Gastroesophageal sphincter (tissue), 4 donors: ENCODE results near the gene CUBN. TPM values are rescaled to one million over a fixed set of nuclear protein-coding genes. Genes with fewer than 3 reads are reported as not detected.

Experiments used
- ATAC-seq: fragments of 150-250 bp; one replicate; pipeline ENCODE4 v1.9.1; 2016; ENCODE audit warnings: mild to moderate bottlenecking, moderate library complexity
- H3K27ac ChIP-seq, 4 donors: fragments of 200-600 bp; sonication (generic) in 3 of 4; 1 replicate in 3 of 4; 2 replicates in 1 of 4; pipeline ENCODE4 v1.5.1; 2016 to 2019
- H3K27me3 ChIP-seq: fragments of 200-600 bp; sonication (generic); one replicate; pipeline ENCODE4 v1.5.1; 2019
- H3K36me3 ChIP-seq, 2 donors: fragments of 200-600 bp; sonication (generic); one replicate each; pipeline ENCODE4 v1.5.1; 2019; ENCODE audit warnings: control low read depth in 1 of 2
- H3K4me1 ChIP-seq, 3 donors: fragments of 200-600 bp; sonication (generic); 1 replicate in 2 of 3; 2 replicates in 1 of 3; pipeline ENCODE4 v1.5.1; 2016 to 2019; ENCODE audit warnings: control low read depth in 2 of 3
- H3K4me3 ChIP-seq, 2 donors: fragments of 200-600 bp; sonication (generic); one replicate each; pipeline ENCODE4 v1.5.1; 2019; ENCODE audit warnings: mild to moderate bottlenecking in 1 of 2, moderate library complexity in 1 of 2
- H3K9me3 ChIP-seq, 3 donors: fragments of 200-600 bp; sonication (generic); one replicate each; pipeline ENCODE4 v1.5.1; 2017 to 2019; ENCODE audit warnings: control low read depth in 2 of 3
- CTCF ChIP-seq, 4 experiments: fragments of 200-600 bp in 2 of 4; fragments of 450-650 bp in 2 of 4; sonication (generic) in 1 of 4; IDR thresholded peaks; one replicate each; pipeline ENCODE4 v1.5.1; 2017 to 2019; ENCODE audit warnings: antibody characterized with exemption in 4 of 4, mild to moderate bottlenecking in 2 of 4, moderate library complexity in 2 of 4
- EP300 ChIP-seq: sonication (generic); formaldehyde crosslinking; IDR thresholded peaks from one replicate; pipeline ENCODE4 v1.6.1; 2017; ENCODE audit warnings: antibody characterized with exemption, mild to moderate bottlenecking
- POLR2A ChIP-seq, 2 donors: fragments of 450-650 bp; IDR thresholded peaks; one replicate each; pipeline ENCODE4 v1.6.1; 2017; ENCODE audit warnings: antibody characterized with exemption in 2 of 2, mild to moderate bottlenecking in 2 of 2, moderate library complexity in 1 of 2
- POLR2AphosphoS5 ChIP-seq: sonication (generic); formaldehyde crosslinking; IDR thresholded peaks from one replicate; pipeline ENCODE4 v1.6.1; 2017; ENCODE audit warnings: antibody characterized with exemption
- WGBS, 2 donors: methylation state at CpG; one replicate each; pipeline ENCODE4 v1.1.5; 2018; ENCODE audit warnings: low coverage in 1 of 2; 5-methylcytosine and 5-hydroxymethylcytosine counted together
- total RNA-seq, 4 donors: library from RNA; depleted of rRNA; stranded (reverse); fragments of >200 nt; gene quantifications; one replicate each; pipeline ENCODE4 v1.1.0, GENCODE V29; 2016

The CUBN gene
- total RNA-seq, 4 donors from 2014 or later: 0.37 to 2.8 (median 1.6) TPM

GRCh38 chr10:17085011-17085725, 44.4 kb downstream of the CUBN start:
- H3K27ac ChIP-seq: no peak overlapping the region
- H3K4me1 ChIP-seq: peaks cover 0 to 6% (median 0%) of the 10 kb centered on the region in 3 donors
- no peak overlapping the region for H3K4me3 ChIP-seq
- 28 to 47% methylated on average over 3 to 4 of the region's 4 CpGs for WGBS, 2 donors
- no peaks in the 10 kb centered on the region for H3K36me3 ChIP-seq
- ATAC-seq: no peak
- H3K9me3 ChIP-seq: no peaks in the 10 kb centered on the region
- H3K27me3 ChIP-seq: no peaks in the 10 kb centered on the region
- TF ChIP-seq POLR2AphosphoS5: no peak
- no peak for TF ChIP-seq POLR2A (IDR thresholded peaks at IDR 0.05)
- TF ChIP-seq CTCF (IDR thresholded peaks at IDR 0.05): no peak
- TF ChIP-seq EP300: no peak

DNA sequence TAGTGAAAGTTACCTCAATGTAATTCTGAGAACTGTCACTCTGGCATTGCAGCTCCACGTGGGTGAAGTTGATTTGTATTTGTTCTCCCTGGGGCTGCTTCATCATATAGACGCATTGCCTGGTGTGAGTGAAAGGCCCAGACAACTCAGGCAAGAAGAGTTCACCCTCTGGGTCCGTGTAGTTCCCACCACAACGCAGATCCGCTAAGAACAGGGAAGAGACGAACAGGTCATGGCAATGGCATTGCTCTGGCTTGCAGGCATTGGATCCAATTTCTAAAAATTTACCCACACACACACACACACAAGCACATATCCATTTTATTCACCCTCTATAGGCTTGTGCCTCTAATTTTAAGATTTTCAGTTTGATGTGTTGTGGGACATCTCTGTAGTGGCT, 45.4 kb downstream of the CUBN start:
- no peak for TF ChIP-seq EP300
- TF ChIP-seq POLR2AphosphoS5: no peak
- TF ChIP-seq CTCF (IDR thresholded peaks at IDR 0.05): no peak
- TF ChIP-seq POLR2A (IDR thresholded peaks at IDR 0.05): no peak
- H3K9me3 ChIP-seq: no peaks in the 10 kb centered on the region
- H3K27me3 ChIP-seq: no peaks in the 10 kb centered on the region
- H3K36me3 ChIP-seq: no peaks in the 10 kb centered on the region
- WGBS, 2 donors: 91 to 95% methylated on average over 4 to 5 of the region's 6 CpGs
- no peak overlapping the region for H3K4me3 ChIP-seq
- peaks cover 0 to 6% (median 0%) of the 10 kb centered on the region in 3 donors for H3K4me1 ChIP-seq
- no peak overlapping the region for H3K27ac ChIP-seq
- ATAC-seq: no peak

DNA sequence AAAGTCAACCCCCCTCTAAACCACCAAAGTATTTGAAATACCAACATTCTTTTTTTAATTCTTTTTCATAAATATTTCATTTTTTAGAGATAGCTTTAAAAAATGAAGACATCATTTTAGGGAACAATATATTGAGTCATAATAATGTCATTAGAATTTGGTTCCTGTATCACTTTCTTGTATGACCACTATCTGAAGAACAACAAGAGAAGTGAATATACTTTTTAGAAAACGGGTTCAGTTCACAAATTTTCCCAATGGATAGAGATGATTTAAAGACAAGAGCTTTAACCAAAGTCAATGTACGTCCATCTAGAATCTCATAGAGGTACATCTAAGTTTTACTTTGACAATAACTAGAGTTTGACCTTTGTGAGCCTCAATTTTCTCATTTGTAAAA, 48.2 kb downstream of the CUBN start:
- no peak for ATAC-seq

GRCh38 chr10:17077890-17078289, 51.7 kb downstream of the CUBN start:
- no peak for TF ChIP-seq CTCF (IDR thresholded peaks at IDR 0.05)
- TF ChIP-seq POLR2A (IDR thresholded peaks at IDR 0.05): no peak
- no peak for TF ChIP-seq POLR2AphosphoS5
- no peak for TF ChIP-seq EP300
- WGBS, 2 donors: 100% methylated on average over 2 of the region's 2 CpGs
- Histone ChIP-seq H3K4me1 (peaks cover 4 to 18% (median 4%) of the 10 kb centered on the region in 3 donors), H3K36me3 (no peaks in the 10 kb centered on the region), H3K27ac (no peak overlapping the region), H3K9me3 (no peaks in the 10 kb centered on the region), H3K4me3 (no peak overlapping the region), H3K27me3 (no peaks in the 10 kb centered on the region)
- no peak for ATAC-seq

More for the DNA sequence above, 48.2 kb downstream of the CUBN start:
- Histone ChIP-seq H3K4me3 (no peak overlapping the region), H3K9me3 (no peaks in the 10 kb centered on the region), H3K27me3 (no peaks in the 10 kb centered on the region), H3K36me3 (no peaks in the 10 kb centered on the region), H3K27ac (no peak overlapping the region), H3K4me1 (peaks cover 0 to 3% (median 0%) of the 10 kb centered on the region in 3 donors)
- TF ChIP-seq EP300 (no peak), POLR2AphosphoS5 (no peak), POLR2A (IDR thresholded peaks at IDR 0.05) (no peak), CTCF (IDR thresholded peaks at IDR 0.05) (no peak)
- WGBS, 2 donors: 81 to 100% methylated on average over 2 of the region's 2 CpGs

DNA sequence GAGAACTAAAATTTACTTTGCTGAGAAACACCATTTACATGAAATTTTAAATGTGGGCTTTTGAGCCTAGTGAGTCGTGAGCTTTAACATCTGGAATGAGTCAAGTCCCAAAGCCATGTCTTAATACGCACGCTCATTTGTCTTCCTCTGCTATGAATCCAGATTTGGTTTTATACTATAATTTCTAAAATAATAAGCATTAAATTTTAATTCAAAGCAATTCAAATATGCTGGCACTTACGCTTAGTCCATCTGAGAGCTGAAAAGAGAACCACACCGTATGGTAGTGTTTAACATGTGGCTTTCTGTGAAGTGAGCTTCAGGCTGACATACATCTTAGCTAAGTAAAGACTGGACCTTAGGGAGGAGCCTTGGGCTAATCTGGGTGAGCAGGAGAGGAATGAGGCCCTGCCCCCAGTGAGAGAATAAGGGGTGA, 52.2 kb downstream of the CUBN start:
- Histone ChIP-seq H3K27me3 (no peaks in the 10 kb centered on the region), H3K36me3 (no peaks in the 10 kb centered on the region), H3K27ac (no peak overlapping the region), H3K4me1 (peaks cover 4 to 18% (median 4%) of the 10 kb centered on the region in 3 donors), H3K4me3 (no peak overlapping the region), H3K9me3 (no peaks in the 10 kb centered on the region)
- no peak for TF ChIP-seq POLR2AphosphoS5
- TF ChIP-seq POLR2A (IDR thresholded peaks at IDR 0.05): no peak
- no peak for TF ChIP-seq EP300
- TF ChIP-seq CTCF (IDR thresholded peaks at IDR 0.05): no peak
- 58 to 62% methylated on average over 4 to 5 of the region's 5 CpGs for WGBS, 2 donors
- no peak for ATAC-seq
